ACHN (cell line): ENCODE data around the gene ATRNL1.
"Not testable (repeated sequence)": the region's sequence is repeated elsewhere in the genome, so short reads cannot be mapped to it uniquely, and the experiment has no call there.

Experiments
- DNase-seq: peaks from one replicate; pipeline ENCODE4 v3.0.0-alpha.2; 2015
- in situ Hi-C: cut with HindIII; loops from 2 replicates; pipeline ENCODE4 v1.10.0; 2017; ENCODE audit warnings: low sequenced_read_pairs, low pct_ligation_motif_present, low pct_unique_long_range_greater_than_20kb

The ATRNL1 gene

GRCh38 chr10:115167751-115168150 is 74.6 kb downstream of the ATRNL1 start:
- no peak for DNase-seq
- in situ Hi-C loops = no loop called here

- peak; percentile 55 for DNase-seq
- in situ Hi-C loops = no loop called here
Observed at GRCh38 chr10:115171392-115171960, 78.3 kb downstream of the ATRNL1 start.

DNA sequence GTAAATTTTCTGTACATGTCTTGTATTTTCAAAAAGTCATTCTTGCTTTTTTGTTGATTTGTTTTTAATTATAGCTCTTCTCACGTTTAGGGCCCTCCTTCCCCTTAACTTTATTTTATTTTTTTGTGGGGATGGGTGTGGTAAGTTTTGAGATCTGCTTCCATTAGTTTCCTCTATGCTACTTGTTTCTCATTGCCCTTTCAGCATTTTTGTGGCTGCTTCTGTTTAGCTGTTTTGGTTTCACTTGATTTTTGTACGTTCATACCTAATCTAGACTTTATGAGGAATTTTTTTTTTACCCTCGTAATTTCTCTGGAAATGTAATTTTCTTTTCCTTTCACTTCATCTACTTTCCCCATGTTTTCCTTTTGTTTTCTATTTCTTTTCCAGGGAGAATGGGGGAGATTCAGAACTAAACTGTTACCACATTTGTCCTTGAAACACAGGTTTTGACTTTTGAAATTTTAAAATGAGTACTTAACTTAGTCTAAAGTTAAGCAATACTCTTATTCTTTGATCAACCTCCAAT is 80.8 kb downstream of the ATRNL1 start:
- in situ Hi-C loops = no loop called here
- no peak for DNase-seq

DNA sequence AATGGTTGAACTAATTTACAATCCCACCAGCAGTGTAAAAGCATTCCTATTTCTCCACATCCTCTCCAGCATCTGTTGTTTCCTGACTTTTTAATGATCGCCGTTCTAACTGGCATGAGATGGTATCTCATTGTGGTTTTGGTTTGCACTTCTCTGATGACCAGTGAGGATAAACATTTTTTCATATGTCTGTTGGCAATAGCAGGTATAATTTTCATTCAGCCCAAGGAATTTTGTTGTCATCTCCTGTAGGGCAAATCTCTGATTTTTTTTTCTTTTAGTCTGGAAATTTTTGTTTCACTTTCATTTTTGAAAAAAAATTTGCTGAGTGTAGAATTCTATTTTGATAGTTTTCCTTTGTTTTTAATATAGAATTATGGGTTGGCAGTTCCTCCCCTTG is 114.1 kb downstream of the ATRNL1 start:
- peak; percentile 7 for DNase-seq
- in situ Hi-C loops = not testable (repeated sequence)

DNA sequence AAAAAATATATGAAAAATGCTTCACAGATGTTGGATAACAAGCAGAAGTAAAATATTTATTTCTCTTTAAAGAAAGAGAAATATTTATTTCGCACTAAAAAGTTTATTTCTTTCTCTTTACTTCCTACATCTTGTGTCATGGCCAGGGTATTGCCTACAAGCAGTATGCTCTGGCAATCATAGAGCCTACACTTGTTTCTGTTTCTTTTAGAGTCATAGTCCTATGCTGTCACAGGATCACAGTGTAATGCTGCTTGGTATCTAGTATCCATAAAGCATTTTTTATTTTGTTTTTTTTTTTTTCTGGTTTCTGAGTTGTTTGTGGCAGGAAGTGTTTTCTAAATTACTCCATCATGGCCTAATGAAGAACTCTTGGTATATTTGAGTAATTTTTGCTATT is 116.0 kb downstream of the ATRNL1 start:
- in situ Hi-C loops = no loop called here
- peak; percentile 15 for DNase-seq

DNA sequence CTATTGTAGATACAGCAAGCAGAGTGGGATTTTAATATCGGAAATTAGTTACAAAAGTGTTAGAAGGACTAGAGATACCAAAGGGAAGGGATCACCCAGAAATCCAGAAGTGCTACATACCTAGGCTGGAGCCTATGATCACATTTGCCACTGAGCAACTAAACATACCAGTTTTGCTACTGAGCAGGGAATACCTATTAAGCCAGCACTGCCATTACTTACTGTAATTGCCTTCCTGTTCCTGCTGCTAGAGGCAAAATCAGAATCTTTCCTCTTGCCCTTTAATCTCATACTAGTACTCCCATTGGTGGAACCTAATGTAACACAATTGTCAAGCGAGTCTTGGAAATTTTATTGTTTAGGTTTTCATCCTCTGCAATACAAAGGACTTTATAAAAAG is 121.7 kb downstream of the ATRNL1 start:
- no peak for DNase-seq
- in situ Hi-C loops = no loop called here

DNA sequence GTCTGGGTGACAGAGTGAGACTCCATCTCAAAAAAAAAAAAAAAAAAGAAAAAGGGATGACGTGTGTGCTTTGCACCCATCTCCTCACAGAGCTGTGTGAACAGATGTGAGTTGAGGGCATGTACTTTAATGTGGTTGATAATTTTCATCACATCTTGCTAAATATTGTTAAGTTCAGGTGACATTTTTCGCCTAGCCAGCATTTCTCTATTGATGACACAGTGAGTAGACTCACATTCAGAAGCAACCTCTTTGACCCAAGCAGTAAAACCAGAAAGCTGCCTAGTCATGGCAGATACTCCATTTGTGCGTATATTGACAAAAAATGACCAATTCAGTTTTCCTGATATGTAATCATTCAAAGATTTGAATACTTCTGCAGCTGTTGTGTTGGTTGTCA is 126.0 kb downstream of the ATRNL1 start:
- in situ Hi-C loops = no loop called here

DNA sequence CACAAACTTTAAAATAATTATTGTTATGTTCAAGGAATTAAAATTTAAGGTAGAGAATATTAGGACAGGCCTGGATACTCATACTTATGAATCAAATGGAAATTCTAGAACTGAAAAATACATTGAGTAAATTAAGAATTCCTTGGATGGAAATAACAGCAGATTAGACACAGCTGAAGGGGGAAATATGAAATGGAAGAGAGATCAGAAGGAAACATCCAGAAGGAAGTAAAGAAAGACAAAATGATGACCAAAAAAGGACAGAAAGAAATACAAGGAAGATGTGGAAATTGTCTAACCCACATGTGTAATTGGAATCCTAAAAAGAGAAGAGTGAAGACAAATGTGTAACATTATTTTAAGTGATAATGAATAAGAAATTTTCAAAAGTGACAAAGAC is 128.9 kb downstream of the ATRNL1 start:
- in situ Hi-C loops = no loop called here
- no peak for DNase-seq

More for the DNA sequence above, 126.0 kb downstream of the ATRNL1 start:
- DNase-seq = no peak

GRCh38 chr10:115239761-115240160 is 146.6 kb downstream of the ATRNL1 start:
- no peak for DNase-seq
- in situ Hi-C loops = no loop called here

GRCh38 chr10:115250784-115251183 is 157.6 kb downstream of the ATRNL1 start:
- no peak for DNase-seq
- in situ Hi-C loops = no loop called here

DNA sequence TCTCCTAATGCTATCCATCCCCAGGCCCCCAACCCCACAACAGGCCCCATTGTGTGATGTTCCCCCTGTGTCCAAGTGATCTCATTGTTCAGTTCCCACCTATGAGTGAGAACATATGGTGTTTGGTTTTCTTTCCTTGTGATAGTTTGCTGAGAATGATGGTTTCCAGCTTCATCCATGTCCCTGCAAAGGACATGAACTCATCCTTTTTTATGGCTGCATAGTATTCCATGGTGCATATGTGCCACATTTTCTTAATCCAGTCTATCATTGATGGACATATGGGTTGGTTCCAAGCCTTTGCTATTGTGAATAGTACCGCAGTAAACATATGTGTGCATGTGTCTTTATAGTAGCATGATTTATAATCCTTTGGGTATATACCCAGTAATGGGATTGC is 160.6 kb downstream of the ATRNL1 start:
- DNase-seq, in situ Hi-C loops: not testable (repeated sequence)

DNA sequence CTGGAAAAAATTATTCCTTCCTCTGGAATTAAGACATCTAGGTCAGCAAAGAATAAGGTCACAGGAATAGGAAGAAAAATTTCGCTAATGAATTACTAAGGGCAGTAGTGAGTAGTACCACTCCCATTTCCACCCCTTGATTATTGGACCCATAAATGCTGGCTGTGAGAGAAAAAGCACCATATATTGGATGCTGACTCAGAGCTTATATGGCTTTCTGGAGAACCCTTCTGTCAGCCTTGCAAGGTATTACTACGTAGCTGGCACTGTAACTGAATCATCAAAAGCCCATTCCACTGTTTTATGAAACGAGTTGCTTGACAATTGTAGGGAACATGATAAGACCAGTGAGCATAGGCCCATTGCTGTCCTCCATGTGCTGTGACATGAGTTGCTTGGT is 179.3 kb downstream of the ATRNL1 start:
- in situ Hi-C loops = no loop called here
- no peak for DNase-seq

DNA sequence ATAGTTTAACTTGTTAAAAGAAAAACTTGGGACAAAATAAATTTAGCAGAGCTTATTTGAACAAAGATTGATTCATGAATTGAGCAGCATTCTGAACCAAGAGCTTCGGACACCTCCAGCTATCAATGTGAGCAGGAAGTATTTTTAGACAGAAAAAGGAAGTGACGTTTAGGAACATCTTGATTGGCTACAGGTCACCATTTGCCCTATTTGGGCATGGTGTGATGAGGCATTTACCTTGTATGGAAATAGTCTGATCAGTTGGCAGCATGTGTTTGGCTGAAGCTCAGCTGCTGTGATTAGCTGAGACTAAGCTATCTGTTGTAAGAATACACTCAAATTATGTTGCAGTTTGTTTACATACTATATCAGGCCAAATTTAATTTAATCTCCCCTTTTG is 185.1 kb downstream of the ATRNL1 start:
- in situ Hi-C loops = no loop called here
- DNase-seq = no peak

DNA sequence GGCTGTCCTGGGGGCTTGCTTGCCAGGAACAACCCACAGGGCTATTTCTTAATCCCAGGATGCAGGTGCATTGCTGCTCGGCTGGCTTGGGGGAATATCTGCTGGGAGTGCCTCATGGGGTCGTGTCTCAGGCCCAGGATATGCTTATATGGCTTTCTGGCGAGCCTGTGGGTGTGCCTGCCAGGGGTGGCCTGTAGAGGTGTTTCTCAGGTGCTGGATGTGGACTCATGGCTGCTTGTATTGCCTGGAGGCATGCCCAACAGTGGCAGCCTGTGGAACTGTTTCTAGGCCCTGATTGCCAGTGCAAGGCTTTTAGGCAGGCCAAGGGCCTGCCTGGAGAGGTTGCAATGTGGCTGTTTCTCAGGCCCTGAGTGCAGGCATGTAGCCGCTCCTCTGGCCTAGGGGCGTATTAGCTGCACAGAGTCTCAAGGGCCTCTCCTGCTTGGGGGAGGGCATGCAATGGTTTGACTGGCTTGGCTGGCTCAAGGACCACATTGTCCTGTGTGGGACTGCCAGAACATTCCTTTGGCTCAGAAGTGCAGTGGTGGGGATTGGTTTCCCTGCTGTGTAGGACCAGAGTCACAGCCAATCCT is 202.1 kb downstream of the ATRNL1 start:
- in situ Hi-C loops = no loop called here
- DNase-seq = no peak

GRCh38 chr10:115300080-115300479 is 206.9 kb downstream of the ATRNL1 start:
- in situ Hi-C loops = no loop called here
- no peak for DNase-seq

DNA sequence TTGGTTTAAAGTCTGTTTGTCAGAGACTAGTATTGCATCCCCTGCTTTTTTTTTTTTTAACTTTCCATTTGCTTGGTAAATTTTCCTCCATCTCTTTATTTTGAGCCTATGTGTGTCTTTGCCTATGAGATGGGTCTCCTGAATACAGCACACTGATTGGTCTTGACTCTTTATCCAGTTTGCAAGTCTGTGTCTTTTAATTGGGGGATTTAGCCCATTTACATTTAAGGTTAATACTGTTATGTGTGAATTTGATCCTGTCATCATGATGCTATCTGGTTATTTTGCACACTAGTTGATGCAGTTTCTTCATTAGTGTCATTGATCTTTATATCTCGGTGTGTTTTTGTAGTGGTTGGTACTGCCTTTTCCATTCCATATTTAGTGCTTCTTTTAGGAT is 226.5 kb downstream of the ATRNL1 start:
- in situ Hi-C loops = not testable (repeated sequence)

GRCh38 chr10:115321360-115321759 is 228.2 kb downstream of the ATRNL1 start:
- no peak for DNase-seq
- in situ Hi-C loops = no loop called here

More for the DNA sequence above, 226.5 kb downstream of the ATRNL1 start:
- DNase-seq = not testable (repeated sequence)

- in situ Hi-C loops = no loop called here
- DNase-seq = no peak
Observed at GRCh38 chr10:115328331-115328730, 235.2 kb downstream of the ATRNL1 start.

GRCh38 chr10:115335366-115335765 is 242.2 kb downstream of the ATRNL1 start:
- no peak for DNase-seq
- in situ Hi-C loops = no loop called here

DNA sequence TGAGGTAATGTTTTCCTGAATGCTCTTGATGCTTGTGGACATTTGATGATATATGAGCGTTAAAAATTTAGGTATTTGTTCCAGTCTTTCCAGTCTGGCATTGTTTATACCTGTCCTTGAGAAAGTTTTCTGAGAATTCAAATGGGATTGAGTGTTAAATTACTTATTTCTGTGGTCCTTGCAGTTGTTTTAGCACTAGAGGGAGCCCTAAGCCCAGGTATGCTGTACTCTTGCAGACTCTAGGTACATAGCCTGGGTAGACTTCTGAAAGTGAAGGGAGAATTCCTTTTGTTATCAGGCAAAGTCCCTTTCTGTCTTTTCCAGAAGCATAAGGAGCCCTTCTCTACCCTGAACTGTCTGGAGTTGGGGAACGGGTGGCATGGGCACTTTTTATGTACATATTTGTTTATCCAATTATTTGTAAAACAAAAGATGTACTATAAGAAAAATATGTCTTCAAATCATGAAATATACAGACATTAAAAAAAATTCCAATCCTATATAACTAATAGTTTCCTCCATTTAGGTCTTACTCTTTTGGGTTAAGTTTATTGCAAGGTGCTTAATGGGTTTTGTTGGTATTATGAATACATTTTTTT is 262.1 kb downstream of the ATRNL1 start:
- in situ Hi-C loops = no loop called here

More for the DNA sequence above, 262.1 kb downstream of the ATRNL1 start:
- peak; percentile 84 for DNase-seq
